Endothelial cell of umbilical vein (primary cell): ENCODE data around the gene TRIM16. TPM values are rescaled to one million over a fixed set of nuclear protein-coding genes. Genes with fewer than 3 reads are reported as not detected.

Source experiments
- BruUV-seq: library from RNA; stranded (reverse); fragments of 400-500 nt; replicated peaks from 2 replicates; lab custom pipeline; 2021; lab: Mats Ljungman, UMichigan
- CTCF ChIA-PET: fragments of 300-600, 350-600 bp; sonication (Branson Sonifier 250); formaldehyde crosslinking; loops from one replicate; lab custom pipeline; 2021; ENCODE audit warnings: antibody characterized with exemption, inconsistent platforms; lab: Charles Lee
- POLR2A ChIA-PET: fragments of 300-600, 350-600 bp; sonication (Branson Sonifier 250); formaldehyde crosslinking; loops from one replicate; lab custom pipeline; 2021; ENCODE audit warnings: antibody characterized with exemption, inconsistent platforms; lab: Charles Lee
- DNase-seq: peaks from one replicate; pipeline ENCODE4 v3.0.0-alpha.2; 2011; ENCODE audit warnings: low read depth, low spot score
- FAIRE-seq: peaks from 2 replicates; lab custom pipeline; 2011; peaks lifted over from hg19 to GRCh38; lab: Jason Lieb, UNC
- H2AFZ ChIP-seq: 2 replicates; pipeline ENCODE4 v1.6.0; 2012; ENCODE audit warnings: low read depth, low read length, control low read depth, inconsistent platforms
- H3K27ac ChIP-seq: 2 replicates; pipeline ENCODE4 v1.5.1; 2011; ENCODE audit warnings: low read depth, mild to moderate bottlenecking, control low read depth, low read length, moderate library complexity; ENCODE audit not compliant: insufficient read depth
- H3K27me3 ChIP-seq, 2 experiments: 2 replicates each; pipeline versions ENCODE4 v1.6.0 to v1.6.1; 2011; ENCODE audit warnings: low read length in 2 of 2, mixed read lengths in 1 of 2; ENCODE audit not compliant: control insufficient read depth in 2 of 2, insufficient read depth in 2 of 2
- H3K36me3 ChIP-seq, 2 experiments: 2 replicates in 1 of 2; 3 replicates in 1 of 2; pipeline ENCODE4 v1.5.1; 2011; ENCODE audit warnings: low read length in 2 of 2, mild to moderate bottlenecking in 1 of 2, moderate library complexity in 1 of 2; ENCODE audit not compliant: control insufficient read depth in 2 of 2, insufficient read depth in 2 of 2; ENCODE audit errors: extremely low read depth in 1 of 2
- H3K4me1 ChIP-seq: 3 replicates; pipeline ENCODE4 v1.5.1; 2011; ENCODE audit warnings: mild to moderate bottlenecking, low read length; ENCODE audit not compliant: control insufficient read depth, insufficient read depth; ENCODE audit errors: extremely low read depth
- H3K4me2 ChIP-seq: 2 replicates; pipeline ENCODE4 v1.6.1; 2011; ENCODE audit warnings: low read length, control low read depth, mixed read lengths; ENCODE audit not compliant: insufficient read depth
- H3K4me3 ChIP-seq, 3 experiments: fragments of 200-600 bp in 1 of 3; sonication (generic), shearing (Covaris generic) in 1 of 3; replicated peaks in 1 of 3; 2 replicates each; pipeline ENCODE4 v1.5.1; 2011 to 2016; ENCODE audit warnings: control low read depth in 3 of 3, low read length in 3 of 3, mild to moderate bottlenecking in 2 of 3, inconsistent platforms in 1 of 3, low read depth in 1 of 3, moderate library complexity in 1 of 3; ENCODE audit not compliant: insufficient read depth in 1 of 3
- H3K79me2 ChIP-seq: 2 replicates; pipeline ENCODE4 v1.6.0; 2012; ENCODE audit warnings: low read length, inconsistent platforms; ENCODE audit not compliant: control insufficient read depth, insufficient read depth
- H3K9ac ChIP-seq: replicated peaks from 2 replicates; pipeline ENCODE3; 2011; ENCODE audit warnings: low read length, control low read depth; ENCODE audit not compliant: insufficient read depth; ENCODE audit errors: extremely low read depth
- H3K9me1 ChIP-seq: replicated peaks from 3 replicates; pipeline ENCODE4 v1.6.0; 2011; ENCODE audit warnings: mild to moderate bottlenecking, low read length; ENCODE audit not compliant: control insufficient read depth, insufficient read depth; ENCODE audit errors: extremely low read depth
- H3K9me3 ChIP-seq: replicated peaks from 2 replicates; pipeline ENCODE4 v1.5.1; 2012; ENCODE audit warnings: low read length, inconsistent platforms; ENCODE audit not compliant: control insufficient read depth, insufficient read depth
- H4K20me1 ChIP-seq: replicated peaks from 2 replicates; pipeline ENCODE3; 2011; ENCODE audit warnings: mild to moderate bottlenecking, low read length; ENCODE audit not compliant: control insufficient read depth, insufficient read depth; ENCODE audit errors: extremely low read depth
- EZH2 ChIP-seq: IDR thresholded peaks from 2 replicates; pipeline ENCODE4 v1.6.1; 2012; ENCODE audit warnings: borderline replicate concordance, low read depth, mild to moderate bottlenecking, moderate library complexity, low read length, inconsistent platforms; ENCODE audit not compliant: severe bottlenecking
- FOS ChIP-seq: IDR thresholded peaks from 2 replicates; pipeline ENCODE4 v1.6.1; 2011; ENCODE audit warnings: mild to moderate bottlenecking, low read length, moderate library complexity, borderline replicate concordance; ENCODE audit not compliant: insufficient read depth
- GATA2 ChIP-seq: IDR thresholded peaks from 2 replicates; pipeline ENCODE4 v1.7.0; 2011; ENCODE audit warnings: low read depth, mild to moderate bottlenecking, moderate library complexity, mixed read lengths, low read length; ENCODE audit not compliant: insufficient read length, insufficient read depth
- JUN ChIP-seq: IDR thresholded peaks from 2 replicates; pipeline ENCODE4 v1.6.1; 2011; ENCODE audit warnings: borderline replicate concordance, low read depth; ENCODE audit not compliant: insufficient read length, insufficient read depth
- MYC ChIP-seq: IDR thresholded peaks from one replicate; pipeline ENCODE4 v1.6.1; 2011; ENCODE audit warnings: mild to moderate bottlenecking, low read depth, low read length
- POLR2A ChIP-seq: IDR thresholded peaks from 2 replicates; pipeline ENCODE4 v1.6.1; 2012; ENCODE audit warnings: low read depth, mild to moderate bottlenecking, control low read depth, low read length
- POLR2AphosphoS5 ChIP-seq: IDR thresholded peaks from 2 replicates; pipeline ENCODE4 v1.6.1; 2012; ENCODE audit warnings: low read depth, mild to moderate bottlenecking, control low read depth, low read length, moderate library complexity; ENCODE audit not compliant: insufficient read depth
- dilution Hi-C: fragments of 300-500 bp; cut with MboI; formaldehyde crosslinking; loops from one replicate; pipeline ENCODE4 v1.15.0; 2019; ENCODE audit warnings: low sequenced_read_pairs; ENCODE audit not compliant: extremely low pct_ligation_motif_present
- intact Hi-C: fragments of 100-400 bp; cut with micrococcal nuclease; formaldehyde crosslinking; loops from one replicate; pipeline ENCODE4 v1.10.0; 2022
- polyA plus RNA-seq, 4 experiments: library from polyadenylated mRNA; depleted of rRNA in 3 of 4; stranded (reverse) in 3 of 4; unstranded in 1 of 4; fragments of >200 nt; gene quantifications; 2 replicates each; pipeline versions ENCODE4 v1.2.1 to v1.2.3, GENCODE V29; 2011 to 2012; ENCODE audit warnings: missing spikeins in 1 of 4
- total RNA-seq: library from RNA; stranded (reverse); gene quantifications from 2 replicates; pipeline ENCODE4 v1.2.3, GENCODE V29; 2021
- TF ChIP-seq, protein P1 (sequence below), 2 donors: IDR thresholded peaks; 1 replicate in 1 of 2; 2 replicates in 1 of 2; pipeline ENCODE4 v1.5.1; 2011; ENCODE audit warnings: low read length in 2 of 2, mild to moderate bottlenecking in 2 of 2, moderate library complexity in 2 of 2, control low read depth in 1 of 2, inconsistent platforms in 1 of 2, low read depth in 1 of 2; ENCODE audit not compliant: insufficient read depth in 1 of 2; ENCODE audit errors: extremely low read depth in 1 of 2
- TF ChIP-seq, protein P2 (sequence below): IDR thresholded peaks from 2 replicates; pipeline ENCODE4 v1.6.1; 2011; ENCODE audit not compliant: insufficient read depth, insufficient read length

TRIM16 gene
- total and polyA plus RNA-seq, 2 donors (not counting 3 experiments of a cell fraction or from before 2014, with no cell fraction given): 41.7 to 50.3 TPM

DNA sequence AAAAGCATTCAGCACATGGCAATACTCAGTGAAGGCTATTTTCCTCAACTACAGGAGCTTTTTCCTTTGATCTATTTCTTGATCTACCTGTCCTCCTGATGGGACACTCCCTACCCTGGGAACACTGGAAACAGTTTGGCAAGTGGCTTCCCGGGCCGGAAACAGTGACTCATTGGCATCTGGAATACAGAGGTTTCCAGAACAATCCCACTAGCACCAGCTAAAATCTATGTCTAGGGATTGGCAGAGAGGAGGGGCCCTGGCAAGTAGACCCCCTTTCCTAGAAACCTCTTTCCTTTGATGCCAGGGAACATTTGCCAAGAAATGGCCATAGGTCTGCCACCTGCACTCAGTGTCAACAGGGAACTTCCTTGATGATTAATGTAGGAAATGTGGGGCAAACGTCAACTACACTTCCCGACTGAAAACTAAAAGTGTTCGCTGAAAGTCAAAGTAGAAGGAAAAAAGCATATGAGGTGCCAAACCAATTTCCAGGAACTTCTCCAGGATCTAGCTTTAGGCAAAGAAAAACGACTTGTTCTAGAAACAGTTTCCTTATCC, 34.2 kb downstream of the TRIM16 start:
- H3K79me2 ChIP-seq: peaks cover 9% of the 10 kb centered on the region
- DNase-seq (peak; percentile 79), FAIRE-seq (peak; percentile 84)
- no TSS peak for BruUV-seq
- no peak overlapping the region for H2AFZ ChIP-seq
- H3K4me1 ChIP-seq: peaks cover 25% of the 10 kb centered on the region
- no peaks in the 10 kb centered on the region for H3K9me3 ChIP-seq
- intact Hi-C loops: loop anchor here (2.0 kb wide), 1 partner anchor 389 kb away; no protein-coding TSS in a partner anchor
- ChIA-PET POLR2A (interaction anchor here (0.6 kb wide), 1 partner anchor 39 kb away, joined by 3 read pairs; no protein-coding TSS in a partner anchor), CTCF (no interaction called here)
- no peak for TF ChIP-seq MYC
- TF ChIP-seq FOS: peak; percentile 71
- no peak for TF ChIP-seq EZH2
- TF ChIP-seq, protein P1, sequence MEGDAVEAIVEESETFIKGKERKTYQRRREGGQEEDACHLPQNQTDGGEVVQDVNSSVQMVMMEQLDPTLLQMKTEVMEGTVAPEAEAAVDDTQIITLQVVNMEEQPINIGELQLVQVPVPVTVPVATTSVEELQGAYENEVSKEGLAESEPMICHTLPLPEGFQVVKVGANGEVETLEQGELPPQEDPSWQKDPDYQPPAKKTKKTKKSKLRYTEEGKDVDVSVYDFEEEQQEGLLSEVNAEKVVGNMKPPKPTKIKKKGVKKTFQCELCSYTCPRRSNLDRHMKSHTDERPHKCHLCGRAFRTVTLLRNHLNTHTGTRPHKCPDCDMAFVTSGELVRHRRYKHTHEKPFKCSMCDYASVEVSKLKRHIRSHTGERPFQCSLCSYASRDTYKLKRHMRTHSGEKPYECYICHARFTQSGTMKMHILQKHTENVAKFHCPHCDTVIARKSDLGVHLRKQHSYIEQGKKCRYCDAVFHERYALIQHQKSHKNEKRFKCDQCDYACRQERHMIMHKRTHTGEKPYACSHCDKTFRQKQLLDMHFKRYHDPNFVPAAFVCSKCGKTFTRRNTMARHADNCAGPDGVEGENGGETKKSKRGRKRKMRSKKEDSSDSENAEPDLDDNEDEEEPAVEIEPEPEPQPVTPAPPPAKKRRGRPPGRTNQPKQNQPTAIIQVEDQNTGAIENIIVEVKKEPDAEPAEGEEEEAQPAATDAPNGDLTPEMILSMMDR (IDR thresholded peaks at IDR 0.05; ENCODE audit: extremely low read depth in 1 of 2, insufficient read depth in 1 of 2, low read depth in 1 of 2, low read length in 2 of 2): no peak
- peak; percentile 55 for TF ChIP-seq JUN
- TF ChIP-seq, protein P2, sequence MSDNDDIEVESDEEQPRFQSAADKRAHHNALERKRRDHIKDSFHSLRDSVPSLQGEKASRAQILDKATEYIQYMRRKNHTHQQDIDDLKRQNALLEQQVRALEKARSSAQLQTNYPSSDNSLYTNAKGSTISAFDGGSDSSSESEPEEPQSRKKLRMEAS: no peak
- TF ChIP-seq GATA2: peak; percentile 56
- no peak for TF ChIP-seq POLR2A
- no peak for TF ChIP-seq POLR2AphosphoS5
- peak overlapping the region; percentile 2 for H3K9ac ChIP-seq
- H3K27me3 ChIP-seq: no peaks in the 10 kb centered on the region
- no peaks in the 10 kb centered on the region for H3K36me3 ChIP-seq
- dilution Hi-C loops: no loop called here
- H4K20me1 ChIP-seq: no peaks in the 10 kb centered on the region
- peak overlapping the region; percentile 51 for H3K4me2 ChIP-seq
- peak overlapping the region; percentile 8 to 59 (median 57) for H3K4me3 ChIP-seq
- peak overlapping the region; percentile 50 for H3K27ac ChIP-seq
- no peaks in the 10 kb centered on the region for H3K9me1 ChIP-seq
